LNCaP clone FGC (cell line): ENCODE data around the gene MAP7.

Source experiments
- DNase-seq: peaks from one replicate; pipeline ENCODE4 v3.0.0-alpha.2; 2011; ENCODE audit warnings: low read depth
- H3K4me3 ChIP-seq: 2 replicates; pipeline ENCODE4 v1.5.1; 2011; ENCODE audit warnings: mild to moderate bottlenecking, low read depth, low read length, control low read depth
- TF ChIP-seq, protein P1 (sequence below): IDR thresholded peaks from 2 replicates; pipeline ENCODE4 v1.5.1; 2012; ENCODE audit warnings: mild to moderate bottlenecking; ENCODE audit not compliant: control insufficient read depth, insufficient read depth; ENCODE audit errors: extremely low read depth

MAP7 gene

DNA sequence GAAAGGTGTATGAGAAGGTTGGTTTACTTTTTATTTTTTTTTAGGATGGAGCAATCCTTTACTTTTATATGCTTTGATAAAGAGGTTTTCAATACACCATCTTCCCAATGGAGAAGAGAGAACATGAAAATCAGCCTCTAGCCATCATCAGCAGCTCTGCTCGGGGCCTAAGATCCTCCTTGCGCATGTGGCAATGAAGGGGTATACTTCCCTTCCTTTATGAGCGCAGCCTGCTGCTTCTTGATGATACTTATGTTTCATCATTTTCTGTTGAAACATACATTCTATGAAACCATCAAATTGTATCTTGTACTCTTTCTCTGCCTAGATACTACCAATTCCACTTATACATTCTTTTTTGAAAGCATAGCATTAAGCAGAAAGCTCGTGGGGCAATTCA lies 74.5 kb downstream of the MAP7 start:
- no peak for DNase-seq
- H3K4me3 ChIP-seq: no peak overlapping the region
- TF ChIP-seq, protein P1, sequence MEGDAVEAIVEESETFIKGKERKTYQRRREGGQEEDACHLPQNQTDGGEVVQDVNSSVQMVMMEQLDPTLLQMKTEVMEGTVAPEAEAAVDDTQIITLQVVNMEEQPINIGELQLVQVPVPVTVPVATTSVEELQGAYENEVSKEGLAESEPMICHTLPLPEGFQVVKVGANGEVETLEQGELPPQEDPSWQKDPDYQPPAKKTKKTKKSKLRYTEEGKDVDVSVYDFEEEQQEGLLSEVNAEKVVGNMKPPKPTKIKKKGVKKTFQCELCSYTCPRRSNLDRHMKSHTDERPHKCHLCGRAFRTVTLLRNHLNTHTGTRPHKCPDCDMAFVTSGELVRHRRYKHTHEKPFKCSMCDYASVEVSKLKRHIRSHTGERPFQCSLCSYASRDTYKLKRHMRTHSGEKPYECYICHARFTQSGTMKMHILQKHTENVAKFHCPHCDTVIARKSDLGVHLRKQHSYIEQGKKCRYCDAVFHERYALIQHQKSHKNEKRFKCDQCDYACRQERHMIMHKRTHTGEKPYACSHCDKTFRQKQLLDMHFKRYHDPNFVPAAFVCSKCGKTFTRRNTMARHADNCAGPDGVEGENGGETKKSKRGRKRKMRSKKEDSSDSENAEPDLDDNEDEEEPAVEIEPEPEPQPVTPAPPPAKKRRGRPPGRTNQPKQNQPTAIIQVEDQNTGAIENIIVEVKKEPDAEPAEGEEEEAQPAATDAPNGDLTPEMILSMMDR: no peak

DNA sequence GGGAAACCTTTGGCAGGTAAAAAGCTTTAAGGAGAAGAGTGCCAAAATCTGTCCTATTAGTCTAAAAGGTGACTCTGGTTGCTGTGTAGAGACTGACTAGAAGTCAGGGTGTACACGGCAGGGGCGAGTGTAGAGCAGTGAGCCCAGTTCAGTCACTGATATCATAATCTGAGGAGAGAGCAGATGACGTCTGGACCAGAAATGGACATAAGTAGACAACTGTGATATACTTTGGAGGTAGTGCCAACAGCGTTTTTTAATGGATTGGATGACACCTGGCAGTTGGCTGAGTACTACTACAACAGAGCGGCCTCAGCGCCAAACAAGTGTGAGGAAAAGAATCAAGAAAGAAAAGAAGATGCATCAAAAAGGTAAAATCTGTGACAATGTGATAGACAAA lies 76.0 kb downstream of the MAP7 start:
- TF ChIP-seq, protein P1: no peak

DNA sequence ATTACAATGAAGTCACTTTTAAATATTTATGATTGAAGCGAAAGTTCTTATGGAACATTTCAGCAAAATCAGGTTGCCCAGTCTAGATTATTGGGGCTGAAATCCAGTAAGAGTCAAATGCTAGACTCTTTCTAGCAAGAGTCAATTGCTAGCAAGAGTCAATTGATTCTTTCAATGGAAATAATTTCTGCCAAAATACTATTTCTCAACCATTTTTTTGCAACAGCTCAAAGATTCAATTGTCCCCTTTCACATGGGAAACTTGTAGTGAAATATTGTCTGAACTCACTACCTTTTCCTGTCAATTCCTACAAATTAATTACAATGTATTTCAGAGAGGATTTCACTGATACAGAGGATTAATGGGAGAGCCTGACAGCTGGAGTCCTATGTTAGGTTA lies 78.3 kb downstream of the MAP7 start:
- no peak overlapping the region for H3K4me3 ChIP-seq
- TF ChIP-seq, protein P1: no peak
- no peak for DNase-seq

More for the DNA sequence above, 76.0 kb downstream of the MAP7 start:
- H3K4me3 ChIP-seq: no peak overlapping the region
- DNase-seq: no peak

DNA sequence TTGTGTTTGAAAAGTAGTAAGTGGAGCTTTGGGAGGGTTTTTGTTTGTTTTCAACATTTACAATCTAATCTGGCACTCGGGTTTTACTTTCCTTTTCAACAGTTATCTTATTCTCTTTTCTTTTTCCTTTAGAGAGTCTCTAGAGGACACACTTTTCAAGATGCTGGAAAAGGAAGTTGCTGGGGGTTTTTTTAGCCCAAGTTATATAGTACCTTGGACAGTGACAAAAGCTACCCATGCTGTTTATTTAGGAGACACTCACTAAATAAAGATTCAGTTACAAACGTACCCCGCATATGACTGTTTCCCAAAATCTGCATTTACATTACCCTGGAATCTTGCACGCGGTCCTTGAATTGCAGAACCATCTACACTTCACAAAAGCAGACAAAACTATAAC lies 78.8 kb downstream of the MAP7 start:
- DNase-seq: no peak

DNA sequence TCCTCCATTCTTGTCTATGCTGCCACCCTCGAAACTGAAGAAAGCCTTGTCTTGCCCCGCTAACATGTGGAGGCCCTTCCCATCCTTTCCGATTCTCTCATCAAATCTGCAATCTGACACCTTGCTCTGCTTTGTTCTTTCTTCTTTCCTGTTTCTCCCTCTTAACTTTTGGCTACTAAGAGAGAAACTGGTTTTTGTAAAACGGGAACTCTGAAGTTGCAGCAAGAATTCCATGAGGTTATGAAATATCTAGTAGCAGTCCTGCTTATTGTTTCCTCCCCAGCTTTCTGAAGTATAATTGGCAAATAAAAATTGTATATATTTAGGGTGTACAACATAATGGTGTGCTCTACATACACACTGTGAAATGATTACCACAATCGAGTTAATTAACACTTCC lies 80.2 kb downstream of the MAP7 start:
- DNase-seq: no peak
- TF ChIP-seq, protein P1: no peak

More for the DNA sequence above, 78.8 kb downstream of the MAP7 start:
- no peak overlapping the region for H3K4me3 ChIP-seq
- TF ChIP-seq, protein P1: no peak

DNA sequence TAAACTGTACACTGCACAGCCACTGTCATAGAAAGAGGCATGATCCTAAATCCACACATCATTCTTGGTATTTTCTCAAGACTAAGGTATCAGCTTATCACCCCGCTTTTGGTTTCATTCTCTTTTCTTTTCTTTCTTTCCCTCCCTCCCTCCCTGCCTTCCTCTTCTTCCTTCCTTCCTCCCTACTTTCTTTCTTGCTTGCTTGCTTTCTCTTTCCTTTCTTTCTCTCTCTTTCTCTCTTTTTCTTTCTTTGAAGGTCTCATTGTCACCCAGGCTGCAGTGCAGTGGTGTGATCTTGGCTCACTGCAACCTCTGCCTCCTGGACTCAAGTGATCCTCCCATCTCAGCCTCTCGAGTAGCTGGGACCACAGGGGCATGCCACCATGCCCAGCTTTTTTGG lies 81.1 kb downstream of the MAP7 start:
- no peak overlapping the region for H3K4me3 ChIP-seq
- DNase-seq: no peak
- TF ChIP-seq, protein P1: no peak

More for the DNA sequence above, 80.2 kb downstream of the MAP7 start:
- no peak overlapping the region for H3K4me3 ChIP-seq

DNA sequence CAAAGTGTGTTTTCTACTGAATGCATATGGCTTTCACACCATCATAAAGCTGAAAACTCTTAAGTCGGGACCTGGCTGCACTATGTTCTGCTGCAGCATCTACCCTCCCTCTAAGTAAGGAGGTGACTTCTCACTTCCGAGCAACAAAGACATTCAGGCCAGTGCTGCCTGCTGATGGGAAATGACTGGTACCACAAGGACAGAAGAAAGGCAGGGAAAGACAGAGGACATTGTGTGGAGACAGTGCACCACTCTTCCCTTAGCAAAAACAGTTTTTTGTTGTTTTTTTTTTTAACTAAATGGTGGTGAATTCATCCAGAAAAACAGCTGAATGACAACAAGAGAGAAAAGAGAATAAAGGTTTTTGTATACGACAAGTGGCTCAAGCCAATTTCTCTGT lies 81.5 kb downstream of the MAP7 start:
- no peak for DNase-seq
- TF ChIP-seq, protein P1: no peak

More for the DNA sequence above, 81.5 kb downstream of the MAP7 start:
- no peak overlapping the region for H3K4me3 ChIP-seq
